Breast epithelium (tissue), 4 donors: Measurements from ENCODE around the gene IL13. TPM values are rescaled to one million over a fixed set of nuclear protein-coding genes. Genes with fewer than 3 reads are reported as not detected.

ENCODE experiments used
- DNase-seq, 2 donors: peaks; one replicate each; pipeline ENCODE4 v3.0.0-alpha.2; 2019; ENCODE audit warnings: low spot score in 2 of 2
- H3K27ac ChIP-seq, 2 donors: fragments of 200-600 bp; sonication (generic) in 1 of 2; one replicate each; pipeline ENCODE4 v1.5.1; 2016 to 2019; ENCODE audit warnings: mild to moderate bottlenecking in 1 of 2
- H3K27me3 ChIP-seq, 2 donors: fragments of 200-600 bp; sonication (generic) in 1 of 2; one replicate each; pipeline versions ENCODE4 v1.5.1 to v1.6.0; 2017 to 2019; ENCODE audit warnings: control low read depth in 1 of 2, mild to moderate bottlenecking in 1 of 2
- H3K36me3 ChIP-seq: fragments of 200-600 bp; one replicate; pipeline ENCODE4 v1.5.1; 2019
- H3K4me1 ChIP-seq, 2 donors: fragments of 200-600 bp; sonication (generic); one replicate each; pipeline ENCODE4 v1.5.1; 2016 to 2019; ENCODE audit warnings: control low read depth in 1 of 2
- H3K4me3 ChIP-seq, 3 donors: fragments of 200-600 bp; sonication (generic); 1 replicate in 2 of 3; 2 replicates in 1 of 3; pipeline ENCODE4 v1.5.1; 2016 to 2019; ENCODE audit warnings: mild to moderate bottlenecking in 3 of 3, moderate library complexity in 2 of 3
- H3K9me3 ChIP-seq, 2 donors: fragments of 200-600 bp; sonication (generic) in 1 of 2; one replicate each; pipeline ENCODE4 v1.5.1; 2016 to 2019; ENCODE audit warnings: control low read depth in 1 of 2
- POLR2A ChIP-seq: fragments of 450-650 bp; IDR thresholded peaks from one replicate; pipeline ENCODE4 v1.6.1; 2016; ENCODE audit warnings: antibody characterized with exemption, mild to moderate bottlenecking, moderate library complexity
- POLR2AphosphoS5 ChIP-seq, 3 donors: sonication (generic); formaldehyde crosslinking; IDR thresholded peaks; one replicate each; pipeline ENCODE4 v1.6.1; 2017; ENCODE audit warnings: antibody characterized with exemption in 3 of 3
- intact Hi-C: fragments of 100-400 bp; cut with DNase I; formaldehyde crosslinking; loops from one replicate; pipeline ENCODE4 v1.15.1; 2023; ENCODE audit warnings: low total_unique reads
- total RNA-seq, 3 donors: library from RNA; depleted of rRNA; stranded (reverse); fragments of >200 nt; gene quantifications; one replicate each; pipeline ENCODE4 v1.1.0, GENCODE V29; 2016
- TF ChIP-seq, protein P1 (sequence below), 3 donors: fragments of 450-650 bp; IDR thresholded peaks; one replicate each; pipeline ENCODE4 v1.5.1; 2016 to 2017; ENCODE audit warnings: antibody characterized with exemption in 3 of 3, mild to moderate bottlenecking in 3 of 3, moderate library complexity in 3 of 3

The IL13 gene
- total RNA-seq, 3 donors from 2014 or later = 0.33 to 0.73 TPM; not detected in 1

GRCh38 chr5:132664696-132665209 lies 6.8 kb downstream of the IL13 start:
- no peak overlapping the region for H3K27ac ChIP-seq
- H3K9me3 ChIP-seq = no peaks in the 10 kb centered on the region
- no peak overlapping the region for H3K4me3 ChIP-seq
- H3K4me1 ChIP-seq = no peaks in the 10 kb centered on the region
- intact Hi-C loops = no loop called here
- TF ChIP-seq POLR2A (no peak), POLR2AphosphoS5 (IDR thresholded peaks at IDR 0.05) (no peak)
- TF ChIP-seq, protein P1, sequence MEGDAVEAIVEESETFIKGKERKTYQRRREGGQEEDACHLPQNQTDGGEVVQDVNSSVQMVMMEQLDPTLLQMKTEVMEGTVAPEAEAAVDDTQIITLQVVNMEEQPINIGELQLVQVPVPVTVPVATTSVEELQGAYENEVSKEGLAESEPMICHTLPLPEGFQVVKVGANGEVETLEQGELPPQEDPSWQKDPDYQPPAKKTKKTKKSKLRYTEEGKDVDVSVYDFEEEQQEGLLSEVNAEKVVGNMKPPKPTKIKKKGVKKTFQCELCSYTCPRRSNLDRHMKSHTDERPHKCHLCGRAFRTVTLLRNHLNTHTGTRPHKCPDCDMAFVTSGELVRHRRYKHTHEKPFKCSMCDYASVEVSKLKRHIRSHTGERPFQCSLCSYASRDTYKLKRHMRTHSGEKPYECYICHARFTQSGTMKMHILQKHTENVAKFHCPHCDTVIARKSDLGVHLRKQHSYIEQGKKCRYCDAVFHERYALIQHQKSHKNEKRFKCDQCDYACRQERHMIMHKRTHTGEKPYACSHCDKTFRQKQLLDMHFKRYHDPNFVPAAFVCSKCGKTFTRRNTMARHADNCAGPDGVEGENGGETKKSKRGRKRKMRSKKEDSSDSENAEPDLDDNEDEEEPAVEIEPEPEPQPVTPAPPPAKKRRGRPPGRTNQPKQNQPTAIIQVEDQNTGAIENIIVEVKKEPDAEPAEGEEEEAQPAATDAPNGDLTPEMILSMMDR (IDR thresholded peaks at IDR 0.05) = no peak
- no peaks in the 10 kb centered on the region for H3K36me3 ChIP-seq
- no peak for DNase-seq
- H3K27me3 ChIP-seq = no peaks in the 10 kb centered on the region

GRCh38 chr5:132665574-132666080 lies 7.7 kb downstream of the IL13 start:
- Histone ChIP-seq H3K9me3 (no peaks in the 10 kb centered on the region), H3K27me3 (no peaks in the 10 kb centered on the region), H3K36me3 (no peaks in the 10 kb centered on the region), H3K4me1 (no peaks in the 10 kb centered on the region), H3K27ac (no peak overlapping the region), H3K4me3 (no peak overlapping the region)
- intact Hi-C loops = no loop called here
- no peak for DNase-seq
- TF ChIP-seq POLR2AphosphoS5 (IDR thresholded peaks at IDR 0.05) = no peak
- TF ChIP-seq, protein P1 (IDR thresholded peaks at IDR 0.05) = no peak

DNA sequence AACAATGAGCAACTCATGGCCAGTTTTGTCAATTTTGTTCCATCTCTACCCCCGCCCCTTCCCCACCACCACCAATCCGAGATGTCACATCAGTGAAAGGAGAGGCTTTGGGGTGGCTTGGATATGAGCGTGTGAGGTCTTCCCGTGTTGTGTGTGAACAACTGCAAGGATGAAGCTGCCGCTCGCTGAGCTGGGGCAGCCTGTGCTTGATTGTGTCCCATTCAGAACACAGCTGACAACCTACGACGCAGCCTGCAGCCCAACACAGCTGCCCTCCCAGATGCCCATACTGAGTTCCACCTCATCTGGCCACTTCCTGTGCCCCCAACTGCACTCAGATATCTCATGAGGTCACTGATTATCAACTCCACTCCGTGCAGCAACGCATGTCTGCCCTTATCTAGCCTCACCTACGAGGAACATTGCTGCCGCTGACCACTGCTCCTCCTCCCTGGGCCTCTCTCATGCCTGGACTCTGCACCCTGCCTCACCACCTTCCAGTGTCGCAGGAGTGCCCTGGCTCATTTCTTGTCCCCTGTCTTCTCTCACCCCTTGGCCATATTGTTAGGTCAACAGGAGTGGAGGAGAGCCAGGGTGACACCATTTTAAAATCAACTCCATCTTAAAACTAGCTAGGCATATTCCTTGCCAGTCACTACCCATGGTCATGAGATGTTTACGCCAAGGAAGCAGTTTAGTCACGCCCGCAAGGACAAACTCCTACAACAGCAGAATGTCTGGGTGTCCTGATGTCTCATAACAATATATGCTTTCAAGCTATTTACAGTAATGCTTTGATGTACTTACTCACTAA lies 8.5 kb downstream of the IL13 start:
- intact Hi-C loops = no loop called here
- Histone ChIP-seq H3K4me3 (no peak overlapping the region), H3K36me3 (no peaks in the 10 kb centered on the region), H3K27ac (no peak overlapping the region), H3K27me3 (no peaks in the 10 kb centered on the region), H3K4me1 (no peaks in the 10 kb centered on the region), H3K9me3 (no peaks in the 10 kb centered on the region)
- no peak for TF ChIP-seq POLR2AphosphoS5 (IDR thresholded peaks at IDR 0.05)
- DNase-seq = no peak

GRCh38 chr5:132667309-132667708 lies 9.3 kb downstream of the IL13 start:
- no peak overlapping the region for H3K4me3 ChIP-seq
- TF ChIP-seq POLR2AphosphoS5 (IDR thresholded peaks at IDR 0.05) (no peak), POLR2A (no peak)
- TF ChIP-seq, protein P1 (IDR thresholded peaks at IDR 0.05) = no peak
- intact Hi-C loops = no loop called here
- H3K4me1 ChIP-seq = no peaks in the 10 kb centered on the region
- H3K9me3 ChIP-seq = no peaks in the 10 kb centered on the region
- no peaks in the 10 kb centered on the region for H3K27me3 ChIP-seq
- no peak overlapping the region for H3K27ac ChIP-seq
- H3K36me3 ChIP-seq = no peaks in the 10 kb centered on the region
- DNase-seq = no peak

- DNase-seq = no peak
- no peaks in the 10 kb centered on the region for H3K9me3 ChIP-seq
- H3K27ac ChIP-seq = no peak overlapping the region
- no peaks in the 10 kb centered on the region for H3K4me1 ChIP-seq
- H3K27me3 ChIP-seq = no peaks in the 10 kb centered on the region
- TF ChIP-seq, protein P1 (IDR thresholded peaks at IDR 0.05) = no peak
- TF ChIP-seq POLR2A (no peak), POLR2AphosphoS5 (IDR thresholded peaks at IDR 0.05) (no peak)
- H3K4me3 ChIP-seq = no peak overlapping the region
- H3K36me3 ChIP-seq = no peaks in the 10 kb centered on the region
- intact Hi-C loops = no loop called here
Measured at GRCh38 chr5:132667761-132668705, 10.1 kb downstream of the IL13 start.
